Astrocyte (in vitro differentiated cells and primary cell): Measurements from ENCODE around the gene RRAGC.

Experiments
- EZH2 ChIP-seq: IDR thresholded peaks from 2 replicates; pipeline ENCODE4 v1.6.1; 2012; ENCODE audit warnings: mild to moderate bottlenecking, low read length, inconsistent platforms; ENCODE audit not compliant: insufficient read depth
- TF ChIP-seq, protein P1 (sequence below): IDR thresholded peaks from 2 replicates; pipeline ENCODE4 v1.5.1; 2011; ENCODE audit warnings: low read depth, mild to moderate bottlenecking, inconsistent platforms, low read length, moderate library complexity; ENCODE audit not compliant: insufficient read depth

DNA sequence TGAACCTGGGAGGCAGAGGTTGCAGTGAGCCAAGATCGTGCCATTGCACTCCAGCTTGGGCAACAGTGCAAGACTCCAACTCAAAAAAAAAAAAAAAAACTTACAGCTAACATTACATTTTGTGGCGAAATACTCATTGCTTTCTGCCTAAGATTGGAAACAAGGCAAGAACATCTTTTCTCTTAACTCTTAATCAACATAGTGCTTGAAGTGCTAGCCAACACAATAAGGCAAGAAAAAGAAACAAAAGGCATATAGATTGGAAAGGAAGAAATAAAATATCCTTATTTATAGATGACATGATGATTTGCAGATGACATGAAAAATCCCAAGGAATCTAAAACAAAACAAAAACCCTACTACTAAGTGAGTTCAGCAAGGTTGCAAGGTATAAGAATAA, 46.4 kb upstream of the RRAGC start:
- TF ChIP-seq, protein P1, sequence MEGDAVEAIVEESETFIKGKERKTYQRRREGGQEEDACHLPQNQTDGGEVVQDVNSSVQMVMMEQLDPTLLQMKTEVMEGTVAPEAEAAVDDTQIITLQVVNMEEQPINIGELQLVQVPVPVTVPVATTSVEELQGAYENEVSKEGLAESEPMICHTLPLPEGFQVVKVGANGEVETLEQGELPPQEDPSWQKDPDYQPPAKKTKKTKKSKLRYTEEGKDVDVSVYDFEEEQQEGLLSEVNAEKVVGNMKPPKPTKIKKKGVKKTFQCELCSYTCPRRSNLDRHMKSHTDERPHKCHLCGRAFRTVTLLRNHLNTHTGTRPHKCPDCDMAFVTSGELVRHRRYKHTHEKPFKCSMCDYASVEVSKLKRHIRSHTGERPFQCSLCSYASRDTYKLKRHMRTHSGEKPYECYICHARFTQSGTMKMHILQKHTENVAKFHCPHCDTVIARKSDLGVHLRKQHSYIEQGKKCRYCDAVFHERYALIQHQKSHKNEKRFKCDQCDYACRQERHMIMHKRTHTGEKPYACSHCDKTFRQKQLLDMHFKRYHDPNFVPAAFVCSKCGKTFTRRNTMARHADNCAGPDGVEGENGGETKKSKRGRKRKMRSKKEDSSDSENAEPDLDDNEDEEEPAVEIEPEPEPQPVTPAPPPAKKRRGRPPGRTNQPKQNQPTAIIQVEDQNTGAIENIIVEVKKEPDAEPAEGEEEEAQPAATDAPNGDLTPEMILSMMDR, result no peak
- no peak for TF ChIP-seq EZH2
